ACC112 (cell line): Measurements from ENCODE around the gene SLC38A6.

Experiments used
- H2AFZ ChIP-seq: fragments of 200-600 bp; sonication (generic); one replicate; pipeline ENCODE4 v1.6.0; 2017; ENCODE audit warnings: antibody characterized with exemption, low read length; ENCODE audit not compliant: unreplicated experiment
- H3K27ac ChIP-seq: fragments of 200-600 bp; sonication (generic); 2 replicates; pipeline ENCODE4 v1.5.1; 2014; ENCODE audit warnings: low read depth, mild to moderate bottlenecking, antibody characterized with exemption, low read length, moderate library complexity
- H3K27me3 ChIP-seq: fragments of 200-600 bp; sonication (generic); 2 replicates; pipeline ENCODE4 v1.6.1; 2014; ENCODE audit warnings: mild to moderate bottlenecking, antibody characterized with exemption, low read length, moderate library complexity, mixed read lengths; ENCODE audit not compliant: insufficient read depth
- H3K36me3 ChIP-seq: fragments of 200-600 bp; sonication (generic); 2 replicates; pipeline ENCODE4 v1.6.1; 2016; ENCODE audit warnings: mild to moderate bottlenecking, antibody characterized with exemption, low read length, moderate library complexity, mixed read lengths; ENCODE audit not compliant: insufficient read depth
- H3K4me1 ChIP-seq: fragments of 200-600 bp; sonication (generic); one replicate; pipeline ENCODE4 v1.6.1; 2016; ENCODE audit warnings: low read length, mixed read lengths; ENCODE audit not compliant: insufficient read depth, unreplicated experiment, control insufficient read depth
- H3K4me3 ChIP-seq: fragments of 200-600 bp; sonication (generic); 2 replicates; pipeline ENCODE4 v1.5.1; 2014; ENCODE audit warnings: mild to moderate bottlenecking, low read depth, low read length
- H3K79me2 ChIP-seq: fragments of 200-600 bp; sonication (generic); one replicate; pipeline ENCODE4 v1.6.0; 2016; ENCODE audit warnings: low read length; ENCODE audit not compliant: control insufficient read depth, unreplicated experiment, insufficient read depth

SLC38A6 gene

DNA sequence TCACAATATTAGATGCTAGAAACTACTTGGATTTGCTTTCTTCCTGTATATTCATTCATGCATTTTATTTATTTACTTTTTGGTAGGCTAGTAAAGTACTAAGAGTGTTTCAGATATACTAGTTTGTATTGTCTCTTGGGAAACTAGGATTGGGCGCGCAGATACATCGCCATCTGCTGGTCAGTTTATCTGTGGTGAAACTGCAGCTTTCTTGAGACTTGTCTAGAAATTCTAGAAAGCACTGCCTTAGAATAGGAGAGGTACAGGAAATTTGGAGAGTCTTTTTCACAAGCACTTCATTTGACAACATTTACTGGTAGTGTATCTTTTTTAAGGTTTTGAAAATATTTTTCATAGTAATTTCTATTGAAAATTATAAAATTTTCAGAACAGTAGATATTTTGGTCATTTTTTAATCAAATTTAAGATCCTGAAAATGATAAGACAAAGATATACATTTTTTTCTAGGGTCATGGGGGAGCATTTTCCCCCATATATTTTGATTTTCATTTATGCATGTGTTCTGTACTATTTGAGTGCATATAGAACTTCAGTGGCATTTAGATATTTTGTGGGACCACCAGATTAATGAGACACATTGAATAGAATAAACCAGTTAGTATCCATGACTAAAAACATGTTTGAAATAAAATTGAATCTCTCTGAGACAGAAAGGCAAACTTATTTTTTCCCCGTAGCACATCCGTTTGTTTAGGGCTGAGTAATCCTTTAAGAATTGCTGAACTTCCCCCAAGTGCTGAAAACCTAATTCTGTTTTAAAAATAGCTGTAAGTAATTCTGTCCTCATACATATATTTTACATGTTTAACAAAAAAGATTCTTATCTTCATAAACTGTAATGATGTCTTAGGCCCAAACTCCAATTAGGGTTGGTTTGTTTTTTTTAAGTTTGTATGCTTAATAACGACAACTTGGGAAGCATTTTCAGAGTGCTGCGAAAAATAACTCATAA, 44.5 kb downstream of the SLC38A6 start:
- Histone ChIP-seq H3K79me2 (peaks cover 2% of the 10 kb centered on the region), H3K36me3 (no peaks in the 10 kb centered on the region), H3K4me1 (peaks cover 36% of the 10 kb centered on the region), H3K27ac (peak overlapping the region; percentile 74), H2AFZ (no peak overlapping the region), H3K27me3 (no peaks in the 10 kb centered on the region), H3K4me3 (peak overlapping the region; percentile 51)

DNA sequence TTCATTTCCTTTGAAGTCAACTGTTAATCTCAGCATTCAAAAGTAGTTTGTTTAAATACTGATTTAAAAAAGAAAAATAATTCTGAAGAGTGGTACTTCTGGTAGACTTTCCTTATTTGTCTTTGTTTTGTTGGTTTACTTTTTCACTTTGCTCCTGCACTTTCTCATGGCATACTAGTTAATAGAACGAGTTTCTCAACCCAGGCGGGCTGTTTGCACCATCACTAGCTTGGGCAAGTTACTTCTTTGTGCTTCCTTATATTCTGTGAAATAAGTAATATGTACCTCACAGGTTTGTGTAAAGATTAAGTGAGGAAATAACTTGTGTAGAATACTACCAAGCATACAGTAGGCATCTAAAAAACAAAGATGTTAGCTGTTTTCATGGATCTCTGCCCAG, 45.5 kb downstream of the SLC38A6 start:
- Histone ChIP-seq H2AFZ (no peak overlapping the region), H3K79me2 (peaks cover 2% of the 10 kb centered on the region), H3K4me3 (no peak overlapping the region), H3K4me1 (peaks cover 36% of the 10 kb centered on the region), H3K27ac (peak overlapping the region; percentile 74), H3K27me3 (no peaks in the 10 kb centered on the region), H3K36me3 (peaks cover 5% of the 10 kb centered on the region; the same call in 1 of the 2 replicates)

DNA sequence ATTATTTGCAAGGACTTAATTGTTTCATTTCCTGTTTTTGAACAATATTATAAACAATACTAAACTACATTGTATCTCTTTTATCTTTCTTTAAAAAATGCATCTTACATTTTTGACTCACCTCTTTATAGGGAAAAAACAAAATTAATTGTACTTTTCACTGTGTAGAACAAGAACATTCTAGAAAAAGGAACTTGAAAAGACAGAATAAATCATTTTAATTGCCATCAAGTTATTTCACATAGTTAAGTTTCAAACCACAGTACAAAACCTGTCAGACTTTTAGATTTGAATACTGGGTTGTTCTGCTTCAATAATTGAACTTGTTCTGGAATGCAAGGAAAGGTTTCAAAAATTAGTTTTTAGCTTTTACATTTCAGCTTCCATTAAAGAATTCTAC, 50.0 kb downstream of the SLC38A6 start:
- H3K79me2 ChIP-seq, result peaks cover 2% of the 10 kb centered on the region
- peaks cover 32% of the 10 kb centered on the region for H3K4me1 ChIP-seq
- no peaks in the 10 kb centered on the region for H3K27me3 ChIP-seq
- H3K27ac ChIP-seq, result no peak overlapping the region
- H3K4me3 ChIP-seq, result no peak overlapping the region
- no peak overlapping the region for H2AFZ ChIP-seq
- H3K36me3 ChIP-seq, result peaks cover 6% of the 10 kb centered on the region; the same call in 1 of the 2 replicates

DNA sequence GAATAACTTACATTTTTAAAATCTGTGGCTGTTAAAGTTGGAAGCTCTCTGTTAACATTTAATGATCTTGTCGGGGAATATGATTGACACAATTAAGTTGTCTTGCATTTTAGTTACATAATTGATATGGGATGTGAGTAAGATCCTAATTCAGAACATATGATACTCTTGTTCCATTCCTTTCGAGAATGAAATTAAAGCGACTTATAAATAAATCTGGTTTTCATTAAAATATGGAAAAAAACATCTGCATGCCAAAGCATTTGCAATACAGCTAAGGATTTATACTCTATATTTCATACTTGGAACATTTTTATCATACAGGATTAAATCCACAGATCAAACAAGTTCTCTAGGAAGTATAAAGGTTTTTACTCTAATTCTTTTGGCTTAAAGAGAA, 52.0 kb downstream of the SLC38A6 start:
- no peaks in the 10 kb centered on the region for H3K79me2 ChIP-seq
- H2AFZ ChIP-seq, result no peak overlapping the region
- no peak overlapping the region for H3K4me3 ChIP-seq
- no peak overlapping the region for H3K27ac ChIP-seq
- H3K27me3 ChIP-seq, result no peaks in the 10 kb centered on the region
- peaks cover 6% of the 10 kb centered on the region; the same call in 1 of the 2 replicates for H3K36me3 ChIP-seq
- peaks cover 19% of the 10 kb centered on the region for H3K4me1 ChIP-seq

DNA sequence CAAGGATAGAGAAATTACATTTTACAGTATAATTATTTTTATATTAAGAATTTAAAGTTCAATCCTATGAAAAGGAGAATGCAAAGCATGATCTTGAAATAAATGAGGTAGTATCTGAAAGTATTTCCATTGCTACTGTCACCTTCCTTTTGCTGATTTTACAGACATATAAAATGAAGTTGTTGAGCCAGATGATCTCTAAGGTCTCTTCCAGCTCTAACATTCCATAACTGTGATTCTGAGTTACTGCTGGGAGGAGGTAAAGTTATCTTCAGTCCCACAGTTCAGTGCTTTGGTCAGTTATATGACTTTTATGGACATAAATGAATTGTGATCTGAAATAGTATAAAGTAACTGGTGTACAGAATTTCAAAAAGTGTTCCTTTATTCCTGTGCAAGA, 52.8 kb downstream of the SLC38A6 start:
- H3K27ac ChIP-seq, result no peak overlapping the region
- H3K79me2 ChIP-seq, result no peaks in the 10 kb centered on the region
- peaks cover 18% of the 10 kb centered on the region for H3K4me1 ChIP-seq
- H3K27me3 ChIP-seq, result no peaks in the 10 kb centered on the region
- H3K36me3 ChIP-seq, result peaks cover 6% of the 10 kb centered on the region; the same call in 1 of the 2 replicates
- no peak overlapping the region for H3K4me3 ChIP-seq
- no peak overlapping the region for H2AFZ ChIP-seq

DNA sequence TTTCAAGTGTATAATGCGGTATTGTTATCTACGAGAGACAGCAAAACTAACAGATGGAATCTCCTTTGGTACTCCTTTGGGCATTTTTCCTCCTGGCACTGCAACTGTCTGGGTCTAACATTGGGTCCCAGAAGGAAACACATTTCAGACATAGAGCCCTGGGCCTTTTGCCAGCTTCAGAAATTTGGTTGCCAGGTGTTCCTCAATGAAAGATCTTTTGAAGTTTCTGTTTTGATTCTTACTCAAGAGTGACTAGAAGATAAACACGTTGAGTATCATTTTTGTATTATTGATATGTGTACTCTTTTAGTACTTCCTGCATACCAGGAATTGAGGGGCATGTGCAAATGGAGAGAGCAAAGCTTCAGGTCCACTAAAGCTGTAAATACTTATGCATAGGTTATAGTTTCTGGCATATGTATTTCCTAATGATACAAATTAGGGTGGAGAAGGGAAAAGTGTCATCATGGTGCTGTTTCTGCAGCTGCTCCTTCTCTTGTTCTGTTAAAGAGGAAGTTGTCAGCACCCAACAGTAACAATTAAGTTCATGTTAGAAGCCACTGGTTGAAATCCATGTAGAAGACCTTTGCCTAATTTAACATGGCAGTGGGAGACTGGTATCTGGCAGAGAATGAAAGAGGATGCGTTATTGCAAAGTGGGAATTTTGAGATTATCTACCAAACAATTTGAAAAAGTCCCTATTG, 53.5 kb downstream of the SLC38A6 start:
- H3K27me3 ChIP-seq, result no peaks in the 10 kb centered on the region
- H2AFZ ChIP-seq, result no peak overlapping the region
- no peak overlapping the region for H3K4me3 ChIP-seq
- H3K36me3 ChIP-seq, result peaks cover 6% of the 10 kb centered on the region; the same call in 1 of the 2 replicates
- no peak overlapping the region for H3K27ac ChIP-seq
- no peaks in the 10 kb centered on the region for H3K79me2 ChIP-seq
- peaks cover 18% of the 10 kb centered on the region for H3K4me1 ChIP-seq

DNA sequence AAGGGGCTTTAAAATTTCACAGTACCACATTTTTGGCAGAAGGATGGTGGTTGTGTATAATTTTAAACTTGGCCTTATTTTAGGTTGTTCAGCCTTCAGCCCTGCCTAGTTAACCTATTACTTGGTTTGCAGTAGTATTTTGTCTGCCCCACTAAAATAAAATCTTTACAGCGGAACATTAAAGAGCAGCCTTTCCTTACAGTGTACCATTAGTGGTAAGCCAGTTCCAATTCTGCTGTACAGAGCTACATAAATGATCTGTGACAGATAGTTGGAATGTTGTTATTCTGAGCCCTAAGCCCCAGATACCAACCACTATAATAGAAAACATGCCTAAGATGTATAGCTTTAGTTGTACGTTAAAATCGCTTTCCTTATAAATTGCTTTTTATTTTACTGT, 56.2 kb downstream of the SLC38A6 start:
- H3K4me3 ChIP-seq, result no peak overlapping the region

DNA sequence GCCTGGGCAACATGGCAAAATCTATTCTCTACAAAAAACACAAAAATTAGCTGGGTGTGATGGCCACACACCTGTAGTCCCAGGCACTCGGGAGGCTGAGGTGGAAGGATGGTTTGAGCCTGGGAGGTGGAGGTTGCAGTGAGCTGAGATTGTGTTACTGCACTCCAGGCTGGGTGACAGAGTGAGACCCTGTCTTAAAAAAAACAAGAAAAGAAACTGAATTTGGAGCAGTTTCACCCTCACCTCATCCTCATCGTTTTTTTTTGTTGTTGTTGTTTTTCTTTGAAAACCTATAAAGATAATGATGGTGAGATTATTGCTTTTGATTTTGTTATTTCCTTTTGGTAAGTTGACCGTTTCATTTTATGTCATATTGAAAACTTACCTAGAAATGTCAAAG, 60.7 kb downstream of the SLC38A6 start:
- no peaks in the 10 kb centered on the region for H3K79me2 ChIP-seq
- no peak overlapping the region for H3K27ac ChIP-seq
- no peaks in the 10 kb centered on the region for H3K27me3 ChIP-seq
- no peak overlapping the region for H3K4me3 ChIP-seq
- no peaks in the 10 kb centered on the region for H3K36me3 ChIP-seq
- no peaks in the 10 kb centered on the region for H3K4me1 ChIP-seq
- H2AFZ ChIP-seq, result no peak overlapping the region

More for the DNA sequence above, 56.2 kb downstream of the SLC38A6 start:
- no peaks in the 10 kb centered on the region for H3K36me3 ChIP-seq
- no peaks in the 10 kb centered on the region for H3K79me2 ChIP-seq
- H3K27me3 ChIP-seq, result no peaks in the 10 kb centered on the region
- no peak overlapping the region for H3K27ac ChIP-seq
- peaks cover 18% of the 10 kb centered on the region for H3K4me1 ChIP-seq
- no peak overlapping the region for H2AFZ ChIP-seq

DNA sequence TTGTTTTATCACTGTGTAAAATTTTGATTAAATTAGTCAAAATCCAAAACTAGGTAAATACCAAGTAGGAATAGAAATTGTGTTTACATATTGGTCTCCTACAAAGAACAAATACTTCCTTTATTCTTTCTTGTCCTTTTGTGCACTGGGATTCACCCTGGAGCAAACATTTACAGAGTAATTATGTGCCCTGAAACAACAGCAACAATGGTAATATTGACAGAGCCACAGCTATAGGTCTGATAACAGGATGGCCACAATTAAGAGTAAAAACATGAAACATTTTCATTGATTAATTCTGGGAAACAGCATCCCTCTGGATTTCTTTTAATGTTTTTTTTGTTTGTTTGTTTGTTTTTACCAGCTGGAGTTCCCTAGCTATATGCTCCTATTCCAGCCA, 61.2 kb downstream of the SLC38A6 start:
- no peak overlapping the region for H3K27ac ChIP-seq
- H3K79me2 ChIP-seq, result no peaks in the 10 kb centered on the region
- H3K4me3 ChIP-seq, result no peak overlapping the region
- no peak overlapping the region for H2AFZ ChIP-seq
- H3K36me3 ChIP-seq, result 0 out of 2 replicates have a peak, but pooled peaks cover 3% of the 10 kb centered on the region
- no peaks in the 10 kb centered on the region for H3K27me3 ChIP-seq
- no peaks in the 10 kb centered on the region for H3K4me1 ChIP-seq

DNA sequence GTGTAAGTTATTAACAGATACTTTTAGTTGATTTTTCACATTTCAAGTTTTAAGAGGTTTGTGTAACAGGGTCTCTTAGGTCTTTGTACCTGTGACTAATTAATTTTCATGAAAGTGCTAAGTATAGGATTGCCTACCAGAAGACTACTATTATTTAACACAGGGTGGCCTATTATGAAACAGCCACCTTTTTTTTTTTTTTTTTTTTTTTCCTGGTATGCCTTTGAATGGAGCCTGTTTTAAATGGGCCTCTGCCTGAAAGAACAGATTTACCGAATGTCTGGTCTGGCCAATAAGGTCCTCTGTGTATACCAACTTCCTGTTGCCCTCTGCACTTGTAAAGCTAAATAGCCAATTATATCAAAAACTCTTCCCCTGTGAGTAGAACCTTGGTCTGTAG, 62.5 kb downstream of the SLC38A6 start:
- H3K36me3 ChIP-seq, result 0 out of 2 replicates have a peak, but pooled peaks cover 6% of the 10 kb centered on the region
- no peaks in the 10 kb centered on the region for H3K4me1 ChIP-seq
- H3K27ac ChIP-seq, result no peak overlapping the region
- H2AFZ ChIP-seq, result no peak overlapping the region
- no peak overlapping the region for H3K4me3 ChIP-seq
- no peaks in the 10 kb centered on the region for H3K79me2 ChIP-seq
- no peaks in the 10 kb centered on the region for H3K27me3 ChIP-seq
